PC-9 (cell line): ENCODE data around the gene ARHGAP24.

ENCODE experiments used
- CTCF ChIP-seq: fragments of 200-600 bp; sonication (generic); conservative IDR thresholded peaks from 2 replicates; pipeline ENCODE4 v1.6.1; 2017; ENCODE audit warnings: mixed run types, antibody characterized with exemption, mild to moderate bottlenecking, moderate library complexity
- EZH2 ChIP-seq: fragments of 200-600 bp; sonication (generic); IDR thresholded peaks from 2 replicates; pipeline ENCODE4 v1.8.0; 2017; ENCODE audit warnings: antibody characterized with exemption, low read depth

DNA sequence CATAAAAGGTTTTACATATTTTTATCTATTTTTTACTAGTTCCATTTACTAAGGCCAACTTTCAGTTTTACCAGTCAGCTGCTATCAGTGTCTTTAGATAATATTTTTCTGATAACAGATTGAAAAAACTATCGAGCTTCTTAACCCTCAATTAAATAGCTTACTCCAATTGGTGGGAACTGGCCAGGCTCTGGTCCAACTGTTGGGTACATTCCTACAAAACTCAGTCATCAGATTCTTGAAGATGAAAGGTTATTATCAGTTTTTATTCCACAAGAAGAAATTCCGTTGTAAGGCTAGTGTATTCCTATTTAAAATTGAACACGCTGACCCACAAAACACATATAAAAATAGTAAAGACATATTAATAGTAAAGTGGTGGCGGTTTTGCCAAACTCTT, 538.7 kb downstream of the ARHGAP24 start:
- no peak for TF ChIP-seq EZH2
- TF ChIP-seq CTCF, result no peak
